Measurements from ENCODE around the gene PSMD3.

Gene PSMD3

DNA sequence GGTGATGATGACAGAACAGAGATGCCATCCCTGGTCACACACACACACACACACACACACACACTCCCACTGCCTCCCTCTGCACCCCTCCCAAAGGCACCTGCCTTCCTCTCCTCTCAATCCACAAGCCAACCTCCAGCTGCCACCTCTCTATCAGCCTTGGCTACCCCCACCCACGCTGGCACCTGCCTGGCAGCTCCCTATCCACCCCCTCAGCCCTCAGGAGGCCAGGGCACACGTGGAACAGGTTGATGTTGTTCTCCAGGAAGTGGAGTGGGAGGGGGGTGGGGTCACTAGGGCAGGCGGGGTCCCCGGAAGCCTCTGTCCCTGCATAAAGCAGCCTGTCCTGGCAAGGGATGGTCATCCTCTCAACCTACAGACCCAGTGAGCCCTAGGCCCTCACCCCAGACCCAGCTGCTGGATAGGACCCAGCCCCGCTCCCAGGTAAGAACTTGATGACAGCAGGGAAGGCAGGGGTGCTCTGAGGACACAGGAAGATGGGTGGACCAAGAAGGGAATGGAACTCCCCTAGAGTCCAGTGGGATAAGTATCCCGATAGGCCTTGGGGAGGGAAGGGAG is 17.9 kb upstream of the PSMD3 start, which contains the start of gene GSDMA:
Gene GSDMA, plus strand, starts transcription at position 363 of the 579 bp plus-strand sequence. CDS start 2,684 bp downstream, outside the sequence.
- DNase-seq: no peak

DNA sequence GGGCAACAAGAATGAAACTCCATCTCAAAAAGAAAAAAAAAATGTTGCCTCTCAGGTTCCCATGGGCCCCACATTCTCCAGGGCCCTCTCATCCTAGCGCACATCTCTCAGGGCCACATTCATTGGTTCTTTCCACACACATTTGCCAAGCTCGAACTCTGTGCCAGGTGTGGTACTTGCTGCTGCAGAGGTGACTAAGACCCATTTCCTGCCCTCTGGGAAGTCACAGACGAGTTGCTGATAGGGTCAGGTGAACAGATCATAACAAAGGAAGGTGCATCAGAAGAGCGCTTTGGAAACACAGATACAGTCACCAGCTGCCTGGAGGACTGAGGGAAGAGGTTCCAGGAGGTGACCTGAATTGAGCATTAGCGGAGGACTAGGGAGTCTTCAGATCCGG is 16.8 kb upstream of the PSMD3 start:
- no peak for DNase-seq

DNA sequence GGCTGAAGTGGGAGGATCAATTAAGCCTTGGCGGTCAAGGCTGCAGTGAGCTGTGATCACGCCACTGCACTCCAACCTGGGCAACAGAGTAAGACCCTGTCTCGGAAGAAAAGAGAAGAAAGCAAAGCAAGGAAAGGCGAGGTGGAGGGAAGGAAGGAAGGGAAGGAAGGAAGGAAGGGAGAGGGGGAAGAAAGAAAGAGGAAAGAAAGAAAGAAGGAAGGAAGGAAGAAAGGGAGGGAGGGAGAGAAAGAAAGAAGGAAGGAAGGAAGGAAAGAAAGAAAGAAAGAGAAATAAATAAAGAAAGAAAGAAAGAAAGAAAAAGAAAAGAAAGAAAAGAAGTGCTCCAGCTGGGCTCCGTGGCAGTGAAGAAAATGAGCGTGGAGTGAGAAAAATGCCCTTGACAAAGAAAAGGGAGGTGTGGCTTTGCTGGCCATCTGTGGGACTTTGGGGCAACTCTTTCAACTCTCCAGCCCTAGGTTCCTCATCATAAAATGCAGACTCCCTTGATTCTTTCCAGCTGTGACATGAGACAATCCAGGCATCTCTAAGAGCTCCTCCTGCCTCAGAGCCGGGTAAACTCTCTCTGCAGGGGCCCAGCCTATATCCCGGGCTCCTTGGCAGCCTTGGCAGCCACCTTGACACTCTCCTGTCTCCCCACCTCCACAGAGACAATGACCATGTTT is 15.4 kb upstream of the PSMD3 start:
- DNase-seq: no peak

DNA sequence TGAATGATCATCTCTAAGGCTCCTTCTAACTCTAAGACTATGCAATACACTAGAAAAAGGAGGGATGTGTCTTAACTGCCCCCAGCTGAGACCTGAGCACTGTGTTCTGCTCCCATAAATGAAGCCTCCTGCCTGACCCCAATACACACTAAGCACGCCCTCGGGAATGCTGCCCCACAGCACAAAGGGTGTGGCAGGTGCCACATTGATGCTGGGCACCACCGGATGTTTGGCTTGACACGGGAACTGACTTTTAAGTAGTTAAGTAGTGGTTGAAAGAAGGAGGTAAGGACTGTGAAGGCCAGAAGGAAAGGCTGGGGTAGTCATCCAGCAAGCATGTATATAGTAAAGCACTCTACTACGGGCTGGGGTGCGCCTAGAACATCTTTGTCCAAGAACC is 13.8 kb upstream of the PSMD3 start:
- no peak for DNase-seq

DNA sequence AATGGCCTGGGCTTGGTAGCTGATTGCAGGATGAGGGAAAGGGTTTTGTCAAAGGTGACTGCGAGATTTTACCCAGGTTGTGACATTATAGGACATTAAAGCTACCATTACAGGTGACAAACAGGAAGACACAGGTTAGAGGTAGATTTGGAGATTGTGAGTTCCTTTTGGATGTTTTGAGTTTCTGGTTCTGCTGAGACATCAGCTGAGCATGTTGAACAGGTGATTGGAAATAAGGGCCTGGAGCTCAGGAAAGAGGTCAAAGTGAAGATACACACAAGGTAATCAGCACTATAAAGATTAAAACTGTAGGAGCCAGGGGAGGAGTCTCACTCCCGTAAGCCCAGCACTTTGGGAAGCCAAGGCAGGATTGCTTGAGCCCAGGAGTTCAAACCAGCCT is 11.8 kb upstream of the PSMD3 start:
- no peak for DNase-seq

DNA sequence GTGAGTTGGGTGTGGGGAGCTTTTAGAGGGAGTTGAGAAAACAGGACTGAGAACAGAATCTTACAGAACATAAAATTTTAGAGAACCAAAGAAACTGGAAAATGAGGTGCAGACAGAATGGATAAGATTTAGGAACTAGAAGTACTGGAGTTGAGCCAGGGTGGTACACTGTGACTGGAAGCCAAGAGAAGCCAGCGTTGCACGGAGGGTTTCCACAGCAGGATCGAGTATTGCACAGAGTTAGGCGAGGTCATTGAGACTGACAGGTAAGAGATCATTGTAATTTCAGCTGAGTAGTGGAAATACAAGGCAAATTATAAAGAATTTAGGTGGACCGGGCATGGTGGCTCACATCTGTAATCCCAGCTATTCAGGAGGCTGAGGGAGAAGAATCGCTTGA is 11.2 kb upstream of the PSMD3 start:
- no peak for DNase-seq

DNA sequence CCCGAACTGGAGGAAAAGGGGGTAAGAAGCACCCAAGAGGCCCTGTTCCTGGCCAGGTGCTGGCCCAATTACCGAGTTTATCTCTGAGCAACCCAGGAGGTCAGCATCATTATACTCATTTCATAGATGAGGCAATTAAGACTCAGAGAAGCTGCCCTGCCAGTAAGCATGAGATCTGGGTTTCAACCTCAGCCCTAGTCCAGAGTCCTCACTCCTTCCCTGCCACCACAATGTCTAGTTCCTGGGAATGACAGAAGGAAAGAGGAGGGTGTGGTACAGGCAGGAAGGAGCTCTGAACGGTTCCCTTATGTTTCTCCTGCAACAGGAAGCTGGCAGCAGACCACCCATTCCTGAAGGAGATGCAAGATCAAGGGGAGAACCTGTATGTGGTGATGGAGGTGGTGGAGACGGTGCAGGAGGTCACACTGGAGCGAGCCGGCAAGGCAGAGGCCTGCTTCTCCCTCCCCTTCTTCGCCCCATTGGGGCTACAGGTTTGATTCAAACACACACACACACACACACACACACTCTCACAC is 10.4 kb upstream of the PSMD3 start:
- DNase-seq: no peak

DNA sequence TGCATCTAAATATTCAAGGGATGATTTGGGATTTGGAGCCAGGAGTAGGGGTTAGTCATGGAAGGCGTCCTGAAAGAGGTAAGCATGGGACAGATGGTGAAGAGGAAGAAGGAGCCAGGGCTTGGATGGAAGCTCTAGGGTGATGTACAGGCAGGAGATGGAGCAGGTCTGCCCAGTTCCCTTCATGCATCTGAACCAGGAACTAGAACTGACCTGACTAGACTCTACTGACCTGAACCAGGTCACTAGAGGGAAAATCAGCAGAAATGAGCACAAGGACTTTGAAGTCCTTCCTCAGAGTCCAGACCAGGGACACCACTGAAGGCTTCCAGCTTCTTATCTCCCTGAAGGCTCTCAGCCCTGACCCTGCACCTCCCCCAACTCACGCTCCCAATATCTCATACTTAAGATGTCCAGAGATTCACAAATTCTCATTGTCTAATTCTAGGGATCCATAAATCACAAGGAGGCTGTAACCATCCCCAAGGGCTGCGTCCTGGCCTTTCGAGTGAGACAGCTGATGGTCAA is 9.5 kb upstream of the PSMD3 start:
- DNase-seq: no peak

DNA sequence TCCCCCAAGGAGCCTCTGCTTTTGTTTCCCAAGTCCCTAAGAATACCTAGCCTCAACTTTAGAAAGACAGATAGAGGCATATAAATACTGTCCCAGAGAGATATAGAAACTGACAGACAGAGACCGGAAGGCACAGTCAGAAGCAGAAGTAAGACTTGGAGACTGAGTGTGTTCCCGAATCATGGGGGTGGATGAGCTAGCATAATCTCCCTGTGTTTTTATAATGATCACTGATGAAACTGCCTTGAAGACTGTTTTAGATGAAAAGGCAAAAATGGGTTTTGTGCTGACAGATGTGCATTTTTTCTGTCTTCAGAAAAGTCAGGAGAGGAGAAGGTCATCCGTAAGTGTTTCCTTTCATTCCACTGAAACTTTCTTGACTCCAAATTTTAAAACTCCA is 8.3 kb upstream of the PSMD3 start:
- DNase-seq: no peak

DNA sequence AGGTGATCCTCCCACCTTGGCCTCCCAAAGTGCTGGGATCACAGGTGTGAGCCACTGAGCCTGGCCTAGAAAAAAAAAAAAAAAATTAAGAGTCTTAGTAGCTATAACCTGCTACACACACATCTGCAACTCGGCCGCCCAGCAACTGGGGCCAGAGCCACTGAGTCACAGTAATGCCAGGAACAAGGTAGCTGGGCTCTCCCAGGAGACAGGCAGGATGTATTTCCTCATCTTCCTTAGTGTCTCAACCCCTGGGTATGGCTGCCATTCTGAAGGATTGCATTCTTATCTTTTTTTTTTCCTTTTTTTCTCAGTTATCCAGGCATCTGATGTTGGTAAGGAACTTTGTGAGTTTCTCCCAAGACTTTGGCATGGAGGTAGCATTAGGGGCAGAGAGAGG is 7.1 kb upstream of the PSMD3 start:
- no peak for DNase-seq

DNA sequence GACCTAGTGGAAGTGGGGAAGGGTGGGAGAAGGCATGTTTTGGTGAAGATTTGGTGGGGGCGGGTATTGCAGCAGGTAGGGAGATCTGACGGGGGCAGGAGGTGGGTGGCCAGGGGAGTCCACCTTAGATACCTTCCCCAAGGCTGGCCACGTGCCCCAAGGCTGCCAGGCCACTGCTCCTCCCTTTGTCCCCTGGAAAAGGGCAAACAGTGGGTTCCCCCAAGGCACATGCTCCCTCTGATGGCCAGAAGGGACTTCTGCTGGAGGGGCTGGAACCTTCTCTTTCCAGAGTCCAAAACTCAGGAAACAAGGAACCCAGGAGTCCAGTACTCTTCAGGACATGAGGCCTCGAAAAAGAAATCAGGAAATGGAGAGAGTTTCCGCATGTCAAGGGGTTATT is 6.2 kb upstream of the PSMD3 start:
- DNase-seq: no peak

DNA sequence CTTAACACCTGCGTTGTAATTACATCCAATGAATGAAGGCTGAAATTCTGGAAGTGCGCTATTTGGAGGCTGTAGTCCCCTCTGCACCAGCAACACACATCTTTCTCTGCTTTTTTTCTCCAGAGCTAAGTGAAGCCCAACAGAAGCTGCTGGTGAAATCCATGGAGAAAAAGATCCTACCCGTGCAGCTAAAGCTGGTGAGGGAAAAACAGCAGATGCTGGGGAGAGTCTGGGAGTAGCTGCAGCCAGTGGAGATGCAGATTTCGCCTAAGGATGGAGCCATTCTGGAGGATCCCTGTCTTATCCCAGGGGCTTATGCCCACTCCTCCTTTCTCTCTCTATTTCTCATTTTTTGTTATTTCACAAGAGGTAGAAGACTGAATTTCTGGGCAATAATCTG is 4.8 kb upstream of the PSMD3 start:
- DNase-seq: no peak

DNA sequence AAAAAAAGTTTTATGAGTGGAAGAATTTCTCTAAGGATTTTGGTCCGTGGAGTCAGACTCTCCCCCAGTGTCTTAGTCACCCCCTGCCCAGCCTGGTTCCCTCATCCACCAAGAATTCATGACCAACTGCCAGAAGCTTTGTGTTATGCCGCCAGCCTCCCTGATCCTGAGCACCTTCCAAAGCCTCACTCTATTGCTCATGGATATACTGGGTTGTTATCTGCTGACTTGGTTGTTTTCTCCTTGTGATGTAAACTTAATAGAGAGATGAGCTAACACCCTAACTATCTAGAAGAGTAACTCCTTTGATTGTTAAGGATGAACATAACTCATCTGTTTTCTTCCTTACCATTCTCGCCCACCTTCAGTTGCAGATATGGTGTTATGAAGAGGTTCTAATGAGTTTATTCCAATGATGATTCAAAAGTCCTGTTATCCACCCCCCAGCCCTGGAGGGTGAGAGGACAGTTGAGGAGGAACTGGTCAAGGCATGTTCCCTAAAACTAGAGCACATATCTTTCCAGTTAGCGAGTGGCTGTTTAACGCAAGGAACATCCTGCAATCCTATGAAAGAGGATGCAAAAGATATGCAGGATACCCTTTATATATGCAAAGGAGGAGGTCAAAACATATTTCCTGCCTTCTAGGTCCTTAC is 1.5 kb upstream of the PSMD3 start:
- no peak for DNase-seq

DNA sequence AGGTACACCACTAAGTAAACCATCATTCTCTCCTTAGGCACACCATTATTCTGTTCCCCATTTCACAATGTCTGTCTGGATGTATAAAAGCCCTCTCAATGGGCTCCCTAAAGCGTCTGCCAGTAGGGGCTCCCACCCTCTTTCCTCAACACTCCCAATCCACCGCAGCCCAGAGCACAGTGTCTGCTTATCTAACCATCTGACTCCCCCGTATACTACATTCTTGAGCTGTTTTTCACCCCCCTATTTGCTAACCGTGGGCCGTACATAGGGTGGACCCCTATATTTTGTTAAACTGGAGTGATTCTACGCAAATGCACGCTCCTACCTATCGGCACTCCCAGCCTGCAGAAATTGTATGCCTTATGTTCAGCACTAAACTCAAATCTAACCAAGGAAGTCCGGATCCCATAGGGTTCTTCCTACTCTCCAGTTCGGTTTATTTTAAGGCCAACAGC is 685 bp upstream of the PSMD3 start:
- no peak for DNase-seq

DNA sequence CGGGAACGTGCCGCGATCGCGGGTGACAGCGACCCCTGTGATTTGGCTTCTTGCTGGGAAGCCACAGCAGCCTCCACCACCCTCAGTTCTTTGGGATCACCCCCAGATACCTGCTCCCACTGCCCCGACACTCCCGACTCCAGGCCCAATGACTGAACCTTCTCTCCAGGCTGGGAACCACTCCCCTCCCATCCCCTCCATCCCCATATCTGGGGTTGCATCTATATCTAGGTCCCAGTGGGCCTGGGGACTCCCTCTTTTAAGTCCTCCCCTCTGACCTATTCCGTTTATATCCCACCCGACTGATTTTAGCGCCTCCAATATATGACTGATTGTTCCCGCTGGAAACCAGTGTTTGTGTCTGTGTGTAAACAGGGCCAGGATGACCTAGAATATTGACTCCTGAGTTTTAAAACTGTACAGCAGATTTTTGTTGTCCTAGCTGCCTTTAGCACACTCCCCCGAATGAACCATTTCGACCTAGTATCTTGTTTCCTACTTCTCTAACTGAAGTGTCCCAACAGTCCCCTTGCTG is 667 bp downstream of the PSMD3 start:
- DNase-seq: no peak

DNA sequence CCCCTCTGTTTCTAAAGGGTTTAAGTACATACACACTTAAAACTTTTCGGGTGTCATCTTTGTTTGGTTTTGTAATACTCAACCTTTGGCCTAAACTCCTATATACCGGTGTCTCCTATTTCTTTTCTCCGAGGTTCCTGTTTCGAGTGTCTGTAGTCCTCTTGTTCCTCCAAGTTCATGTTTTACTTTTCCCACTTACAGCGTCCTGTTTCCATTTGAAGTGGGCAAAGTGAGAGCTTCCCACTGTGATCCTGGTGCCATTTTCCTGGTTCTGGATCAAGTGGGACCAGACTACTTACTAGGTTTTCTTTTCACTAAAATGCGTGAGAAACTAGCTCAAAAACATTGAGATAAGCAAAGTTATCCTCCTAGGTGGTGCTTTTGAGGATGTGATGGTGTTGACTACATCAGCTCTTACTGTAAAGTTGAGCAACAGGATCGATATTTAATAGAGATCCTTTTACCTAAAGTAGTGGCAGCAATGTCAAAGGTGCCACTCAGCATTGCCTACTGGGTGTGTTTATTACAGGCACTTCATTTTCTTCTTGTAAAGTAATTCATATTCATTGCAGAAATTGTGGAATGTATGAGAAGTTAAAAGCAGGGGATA is 1.3 kb downstream of the PSMD3 start:
- no peak for DNase-seq

DNA sequence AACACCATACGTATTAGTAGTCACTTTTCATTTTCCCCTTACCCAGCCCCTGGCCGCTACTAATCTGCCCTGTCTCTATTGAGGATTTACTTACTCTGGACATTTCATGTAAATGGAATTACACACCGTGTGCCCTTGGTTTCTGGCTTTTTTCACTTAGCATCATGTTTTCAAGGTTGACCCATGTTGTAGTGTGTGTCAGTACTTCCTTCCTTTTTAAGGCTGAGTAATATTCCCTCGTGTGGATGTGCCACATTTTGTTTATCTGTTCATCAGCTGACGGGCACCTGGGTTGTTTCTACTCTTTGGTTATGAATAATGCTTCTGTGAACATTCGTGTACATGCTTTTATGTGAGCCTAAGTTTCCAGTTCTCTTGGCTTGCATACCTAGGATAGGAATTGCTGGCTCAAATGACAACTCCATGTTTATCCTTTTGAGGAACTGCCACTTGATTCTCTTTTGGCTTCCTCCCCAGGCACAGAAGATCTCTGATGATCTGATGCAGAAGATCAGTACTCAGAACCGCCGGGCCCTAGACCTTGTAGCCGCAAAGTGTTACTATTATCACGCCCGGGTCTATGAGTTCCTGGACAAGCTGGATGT is 7.7 kb downstream of the PSMD3 start:
- DNase-seq: no peak

DNA sequence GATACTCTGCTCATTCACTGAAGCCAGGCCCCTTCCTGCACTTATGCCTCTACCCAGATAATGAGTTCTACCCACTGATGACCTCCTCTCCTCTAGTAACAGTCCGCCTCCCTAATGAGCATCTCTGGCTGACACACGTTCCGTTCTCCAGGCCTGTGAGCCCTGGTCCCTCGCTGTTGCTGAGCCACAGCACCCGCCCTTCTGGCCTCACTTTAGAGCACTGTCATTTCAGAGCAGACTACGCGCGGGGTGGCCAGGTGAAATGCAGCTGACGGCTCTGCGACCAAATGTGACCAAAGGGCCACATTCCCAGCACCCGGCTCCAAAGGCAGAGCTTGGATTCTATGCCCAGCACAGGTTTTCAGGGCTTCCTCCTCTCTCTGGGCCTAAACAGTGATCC is 13.8 kb downstream of the PSMD3 start:
- DNase-seq: no peak

DNA sequence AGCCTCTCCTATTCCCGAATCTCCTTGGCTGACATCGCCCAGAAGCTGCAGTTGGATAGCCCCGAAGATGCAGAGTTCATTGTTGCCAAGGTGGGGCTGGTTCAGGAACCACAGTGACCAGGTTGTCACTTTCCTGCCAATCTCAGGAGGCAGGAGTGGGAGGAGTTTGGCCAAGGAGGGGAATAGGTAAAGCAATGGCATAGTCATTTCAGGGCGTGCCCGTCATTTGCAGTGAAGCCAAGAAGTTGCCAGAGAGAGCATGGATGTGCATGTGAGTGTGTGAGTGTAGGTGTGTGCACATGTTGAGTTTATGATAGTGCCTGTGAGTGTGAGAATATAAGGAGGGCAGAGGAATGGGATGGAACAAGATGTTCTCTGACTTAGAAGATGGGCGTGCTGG is 14.8 kb downstream of the PSMD3 start:
- no peak for DNase-seq

DNA sequence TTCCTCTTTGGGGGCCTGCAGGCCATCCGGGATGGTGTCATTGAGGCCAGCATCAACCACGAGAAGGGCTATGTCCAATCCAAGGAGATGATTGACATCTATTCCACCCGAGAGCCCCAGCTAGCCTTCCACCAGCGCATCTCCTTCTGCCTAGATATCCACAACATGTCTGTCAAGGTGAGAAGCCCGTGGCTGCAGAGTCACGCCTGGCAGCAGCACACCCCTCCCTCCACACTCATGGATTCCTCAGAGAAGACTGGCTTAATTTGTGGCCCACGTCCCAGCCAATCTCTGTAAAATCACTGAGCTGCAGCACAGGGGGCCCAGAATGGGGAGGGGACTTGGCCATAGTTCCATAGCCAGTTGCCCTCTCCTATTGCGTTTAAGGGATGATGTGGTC is 15.6 kb downstream of the PSMD3 start:
- DNase-seq: no peak

DNA sequence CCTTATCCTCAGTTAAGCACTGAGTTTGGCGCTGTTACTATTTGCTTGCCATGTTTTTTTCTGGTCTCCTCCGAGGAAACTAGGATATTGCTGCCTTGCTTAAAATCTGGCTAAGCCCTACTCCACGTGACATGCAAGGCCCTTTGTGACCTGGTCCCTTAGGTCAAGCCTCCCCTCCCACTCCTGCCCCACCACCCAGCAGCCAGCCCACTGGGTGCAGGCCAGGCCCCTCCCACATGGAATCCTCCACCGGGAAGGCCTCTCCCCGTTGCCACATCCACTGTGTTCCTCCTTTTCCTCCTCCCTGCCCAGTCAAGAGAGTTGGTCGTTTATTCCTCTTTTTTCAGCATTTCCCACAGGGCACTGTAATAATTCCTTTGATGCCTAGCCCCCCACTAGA is 16.2 kb downstream of the PSMD3 start:
- DNase-seq: no peak

DNA sequence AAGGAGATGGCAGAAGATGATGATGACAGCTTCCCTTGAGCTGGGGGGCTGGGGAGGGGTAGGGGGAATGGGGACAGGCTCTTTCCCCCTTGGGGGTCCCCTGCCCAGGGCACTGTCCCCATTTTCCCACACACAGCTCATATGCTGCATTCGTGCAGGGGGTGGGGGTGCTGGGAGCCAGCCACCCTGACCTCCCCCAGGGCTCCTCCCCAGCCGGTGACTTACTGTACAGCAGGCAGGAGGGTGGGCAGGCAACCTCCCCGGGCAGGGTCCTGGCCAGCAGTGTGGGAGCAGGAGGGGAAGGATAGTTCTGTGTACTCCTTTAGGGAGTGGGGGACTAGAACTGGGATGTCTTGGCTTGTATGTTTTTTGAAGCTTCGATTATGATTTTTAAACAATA is 16.9 kb downstream of the PSMD3 start:
- no peak for DNase-seq

DNA sequence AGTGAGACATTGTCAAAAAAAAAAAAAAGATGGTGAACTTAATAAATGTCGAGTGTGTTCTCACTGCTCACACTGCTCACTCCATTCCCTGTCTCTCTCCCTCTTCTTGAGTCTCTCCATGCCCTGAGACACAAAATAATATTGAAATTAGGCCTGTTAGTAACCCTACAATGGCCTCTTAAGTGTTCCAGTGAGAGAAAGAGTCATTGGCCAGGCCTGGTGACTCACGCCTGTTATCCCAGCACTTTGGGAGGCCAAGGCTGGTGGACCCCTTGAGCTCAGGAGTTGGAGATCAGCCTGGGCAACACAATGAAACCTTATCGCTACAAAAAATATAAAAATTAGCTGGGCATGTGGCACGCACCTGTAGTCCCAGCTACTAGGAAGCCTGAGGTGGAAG is 18.5 kb downstream of the PSMD3 start:
- no peak for DNase-seq
